GM12878 (cell line): ENCODE measurements around the gene N4BP2L2. TPM values are rescaled to one million over a fixed set of nuclear protein-coding genes. Genes with fewer than 3 reads are reported as not detected.

Experiments used
- ATAC-seq: fragments of 200-7000 bp; cut with Tn5 transposase; 3 replicates; pipeline ENCODE4 v1.9.1; 2020; ENCODE audit warnings: mild to moderate bottlenecking, moderate library complexity
- BruUV-seq: library from RNA; stranded (reverse); fragments of 400-500 nt; replicated peaks from 2 replicates; lab custom pipeline; 2021; lab: Mats Ljungman, UMichigan
- CTCF ChIA-PET: fragments of 300-600 bp; sonication (Branson Sonifier 250); formaldehyde crosslinking; extraction: SDS; loops from one replicate; lab custom pipeline; 2021; ENCODE audit warnings: inconsistent platforms; lab: Yijun Ruan, JAX
- POLR2A ChIA-PET: fragments of 350-600 bp; formaldehyde crosslinking; extraction: SDS; loops from one replicate; lab custom pipeline; 2021; ENCODE audit warnings: inconsistent platforms; lab: Charles Lee
- RAD21 ChIA-PET: fragments of 300-600 bp; sonication (Branson Sonifier 250); formaldehyde crosslinking; loops from one replicate; lab custom pipeline; 2023; ENCODE audit warnings: antibody characterized with exemption; ENCODE audit not compliant: unreplicated experiment; lab: Charles Lee
- SMC1A ChIA-PET: fragments of 300-600 bp; sonication (Branson Sonifier 250); formaldehyde crosslinking; loops from one replicate; lab custom pipeline; 2023; ENCODE audit not compliant: unreplicated experiment, uncharacterized antibody; lab: Charles Lee
- DNase-seq: peaks from one replicate; pipeline ENCODE4 v3.0.0-alpha.2; 2011; ENCODE audit warnings: low read depth, low spot score
- FAIRE-seq: peaks from 3 replicates; lab custom pipeline; 2011; peaks lifted over from hg19 to GRCh38; lab: Jason Lieb, UNC
- H2AFZ ChIP-seq: 2 replicates; pipeline ENCODE4 v1.6.0; 2011; ENCODE audit warnings: low read depth, low read length, control low read depth; ENCODE audit not compliant: control insufficient read depth
- H3K27ac ChIP-seq: 2 replicates; pipeline ENCODE4 v1.5.1; 2011; ENCODE audit warnings: control low read depth; ENCODE audit not compliant: control insufficient read depth, insufficient read depth
- H3K27me3 ChIP-seq, 2 experiments: replicated peaks in 1 of 2; 2 replicates each; pipeline versions ENCODE4 v1.6.0 to v1.6.1; 2011; ENCODE audit warnings: low read length in 1 of 2; ENCODE audit not compliant: control insufficient read depth in 2 of 2, insufficient read depth in 2 of 2
- H3K36me3 ChIP-seq, 2 experiments: 2 replicates each; pipeline ENCODE4 v1.5.1; 2011; ENCODE audit warnings: low read length in 1 of 2; ENCODE audit not compliant: control insufficient read depth in 2 of 2, insufficient read depth in 2 of 2
- H3K4me1 ChIP-seq: 2 replicates; pipeline ENCODE4 v1.6.1; 2011; ENCODE audit warnings: mild to moderate bottlenecking, low read length, moderate library complexity, mixed read lengths; ENCODE audit not compliant: control insufficient read depth, insufficient read depth
- H3K4me2 ChIP-seq: 2 replicates; pipeline ENCODE4 v1.6.0; 2011; ENCODE audit warnings: control low read depth; ENCODE audit not compliant: control insufficient read depth, insufficient read depth
- H3K4me3 ChIP-seq: fragments of 200-600 bp; sonication (generic); 2 replicates; pipeline ENCODE4 v1.5.1; 2016
- H3K79me2 ChIP-seq: 2 replicates; pipeline ENCODE4 v1.6.0; 2011; ENCODE audit warnings: low read length; ENCODE audit not compliant: control insufficient read depth, insufficient read depth
- H3K9ac ChIP-seq: 2 replicates; pipeline ENCODE4 v1.8.0; 2011; ENCODE audit warnings: low read length, control low read depth, mixed read lengths; ENCODE audit not compliant: control insufficient read depth, insufficient read depth
- H3K9me3 ChIP-seq: replicated peaks from 3 replicates; pipeline ENCODE4 v1.5.1; 2011; ENCODE audit warnings: mild to moderate bottlenecking, low read length; ENCODE audit not compliant: control insufficient read depth, insufficient read depth
- H4K20me1 ChIP-seq: 2 replicates; pipeline ENCODE4 v1.6.0; 2011; ENCODE audit not compliant: control insufficient read depth, insufficient read depth
- GABPA ChIP-seq: IDR thresholded peaks from 2 replicates; pipeline ENCODE4 v1.6.1; 2014; ENCODE audit warnings: antibody characterized with exemption, low read depth, mild to moderate bottlenecking, inconsistent platforms
- IKZF2 ChIP-seq, 2 experiments: fragments of 450-650 bp; IDR thresholded peaks; 2 replicates each; pipeline ENCODE4 v1.6.1; 2017; ENCODE audit warnings: mild to moderate bottlenecking in 2 of 2, moderate library complexity in 2 of 2
- SMARCA5 ChIP-seq: fragments of 450-650 bp; IDR thresholded peaks from 2 replicates; pipeline ENCODE4 v1.6.1; 2017; ENCODE audit warnings: mild to moderate bottlenecking
- SP1 ChIP-seq: IDR thresholded peaks from one replicate; pipeline ENCODE4 v1.6.1; 2011; ENCODE audit warnings: low read depth, low read length
- SRF ChIP-seq, 2 experiments: IDR thresholded peaks; 2 replicates each; pipeline ENCODE4 v1.6.1; 2011; ENCODE audit warnings: low read depth in 2 of 2, low read length in 2 of 2, mild to moderate bottlenecking in 1 of 2, moderate library complexity in 1 of 2
- TCF12 ChIP-seq: IDR thresholded peaks from 2 replicates; pipeline ENCODE4 v1.6.1; 2011; ENCODE audit warnings: low read depth, mild to moderate bottlenecking, low read length
- WRNIP1 ChIP-seq: IDR thresholded peaks from 2 replicates; pipeline ENCODE4 v1.6.1; 2011; ENCODE audit warnings: low read depth, low read length, improper control_type of control experiment, borderline replicate concordance
- YBX1 ChIP-seq: fragments of 450-650 bp; IDR thresholded peaks from 2 replicates; pipeline ENCODE4 v1.6.1; 2016; ENCODE audit warnings: antibody characterized with exemption
- WGBS: methylation state at CpG from one replicate; pipeline ENCODE4 v1.1.6; 2016; ENCODE audit warnings: low lambda C conversion rate; ENCODE audit not compliant: insufficient replicate concordance, insufficient coverage; ENCODE audit errors: missing lambda C conversion rate; 5-methylcytosine and 5-hydroxymethylcytosine counted together
- in situ Hi-C: fragments of 300-500 bp; cut with MboI; formaldehyde crosslinking; loops from 9 replicates; pipeline ENCODE4 v1.14.3; 2018; ENCODE audit warnings: mixed read lengths
- intact Hi-C: fragments of 100-400 bp; cut with micrococcal nuclease; formaldehyde crosslinking; loops from one replicate; pipeline ENCODE4 v1.14.2; 2022; ENCODE audit not compliant: unreplicated experiment
- polyA plus RNA-seq, 11 experiments: library from polyadenylated mRNA; depleted of rRNA in 4 of 11; unstranded in 6 of 11; stranded (reverse) in 5 of 11; fragments of >200 nt; fragmentation: Nextera tagmentation in 4 of 11; fragmentation: Illumina TruSeq in 1 of 11; extraction: Ambion mirVana in 4 of 11; extraction: Trizol in 1 of 11; gene quantifications; 1 replicate in 1 of 11; 2 replicates in 10 of 11; pipeline versions ENCODE4 v1.2.1 to v1.2.3, GENCODE V29; 2011 to 2016; ENCODE audit warnings: inconsistent platforms in 2 of 11, missing spikeins in 2 of 11, low read depth in 1 of 11
- total RNA-seq, 4 experiments: library from RNA; depleted of rRNA in 3 of 4; stranded (reverse); fragments of >200 nt in 3 of 4; fragmentation: Illumina TruSeq in 1 of 4; extraction: Trizol in 1 of 4; gene quantifications; 2 replicates each; pipeline versions ENCODE4 v1.2.1 to v1.2.3, GENCODE V29; 2013 to 2021
- TF ChIP-seq, protein P1 (sequence below): IDR thresholded peaks from 2 replicates; pipeline ENCODE4 v1.6.1; 2012; ENCODE audit warnings: low read depth, low read length, improper control_type of control experiment
- TF ChIP-seq, protein P2 (sequence below): IDR thresholded peaks from 2 replicates; pipeline ENCODE4 v1.6.1; 2012; ENCODE audit warnings: improper control_type of control experiment, low read depth, low read length; ENCODE audit not compliant: insufficient replicate concordance
- TF ChIP-seq, protein P3 (sequence below): fragments of 450-650 bp; IDR thresholded peaks from 2 replicates; pipeline ENCODE4 v1.6.1; 2017; ENCODE audit warnings: mild to moderate bottlenecking
- TF ChIP-seq, protein P4 (sequence below): fragments of 450-650 bp; IDR thresholded peaks from 2 replicates; pipeline ENCODE4 v1.6.1; 2017; ENCODE audit warnings: low read depth, mild to moderate bottlenecking, moderate library complexity
- TF ChIP-seq, protein P5 (sequence below): IDR thresholded peaks from 2 replicates; pipeline ENCODE4 v1.6.1; 2011; ENCODE audit warnings: borderline replicate concordance, low read depth, mild to moderate bottlenecking, moderate library complexity, low read length; ENCODE audit not compliant: insufficient read depth, poor library complexity, severe bottlenecking

N4BP2L2 gene
- total and polyA plus RNA-seq, 10 of the 15 experiments (the other 5 are each of a cell fraction or from before 2014, with no cell fraction given) = 41.7 to 87.1 (median 61.2) TPM

DNA sequence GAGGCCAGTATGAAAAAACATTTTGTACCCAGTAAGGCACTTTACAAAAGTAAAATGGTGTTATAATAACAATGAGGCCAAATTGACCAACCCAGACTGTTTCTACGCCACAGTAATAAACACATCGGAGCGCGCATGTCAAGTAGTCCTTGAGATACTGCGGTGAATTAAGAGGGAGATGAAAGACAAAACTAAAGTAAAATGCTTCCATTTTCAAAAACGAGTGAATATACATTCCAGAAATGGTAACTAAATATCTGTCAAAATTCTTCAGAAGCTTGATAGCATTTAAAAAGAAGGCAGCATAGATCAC lies 129.6 kb downstream of the N4BP2L2 start:
- H3K4me2 ChIP-seq = no peak overlapping the region
- no peaks in the 10 kb centered on the region for H4K20me1 ChIP-seq
- ChIA-PET POLR2A (interaction anchor here (0.6 kb wide), 1 partner anchor 86 kb away, joined by 3 read pairs; no protein-coding TSS in a partner anchor), CTCF (interaction anchor here (1.2 to 1.3 kb wide), 2 partner anchors 19 to 242 kb away, joined by 3 read pairs; no protein-coding TSS in a partner anchor), SMC1A (interaction anchor here (0.9 to 1.5 kb wide), 5 partner anchors 14 to 64 kb away, joined by 3 to 6 read pairs (median 3); partner anchors contain the start of gene N4BP2L1), RAD21 (no interaction called here)
- no peak overlapping the region for H3K4me3 ChIP-seq
- intact Hi-C loops = no loop called here
- in situ Hi-C loops = no loop called here
- H3K79me2 ChIP-seq = no peaks in the 10 kb centered on the region
- ATAC-seq (no peak), FAIRE-seq (no peak), DNase-seq (no peak)
- 89% methylated on average over 6 of the region's 6 CpGs for WGBS
- BruUV-seq = no TSS peak
- H3K36me3 ChIP-seq = peaks cover 0 to 2% of the 10 kb centered on the region in 2 experiments; a peak in 1 of 4 replicates
- H3K9me3 ChIP-seq = no peaks in the 10 kb centered on the region
- H3K4me1 ChIP-seq = no peaks in the 10 kb centered on the region
- peak overlapping the region; percentile 75 for H2AFZ ChIP-seq
- peak overlapping the region; percentile 66; the same call in 1 of the 2 replicates for H3K27ac ChIP-seq
- H3K9ac ChIP-seq = no peak overlapping the region
- H3K27me3 ChIP-seq = no peaks in the 10 kb centered on the region
- TF ChIP-seq SRF (IDR thresholded peaks at IDR 0.05; ENCODE audit: low read depth in 2 of 2, low read length in 2 of 2) (no peak), YBX1 (no peak), SMARCA5 (no peak), GABPA (no peak), WRNIP1 (no peak), TCF12 (no peak), IKZF2 (IDR thresholded peaks at IDR 0.05) (no peak), SP1 (no peak)
- TF ChIP-seq, protein P1, sequence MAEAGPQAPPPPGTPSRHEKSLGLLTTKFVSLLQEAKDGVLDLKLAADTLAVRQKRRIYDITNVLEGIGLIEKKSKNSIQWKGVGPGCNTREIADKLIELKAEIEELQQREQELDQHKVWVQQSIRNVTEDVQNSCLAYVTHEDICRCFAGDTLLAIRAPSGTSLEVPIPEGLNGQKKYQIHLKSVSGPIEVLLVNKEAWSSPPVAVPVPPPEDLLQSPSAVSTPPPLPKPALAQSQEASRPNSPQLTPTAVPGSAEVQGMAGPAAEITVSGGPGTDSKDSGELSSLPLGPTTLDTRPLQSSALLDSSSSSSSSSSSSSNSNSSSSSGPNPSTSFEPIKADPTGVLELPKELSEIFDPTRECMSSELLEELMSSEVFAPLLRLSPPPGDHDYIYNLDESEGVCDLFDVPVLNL = no peak
- TF ChIP-seq, protein P2, sequence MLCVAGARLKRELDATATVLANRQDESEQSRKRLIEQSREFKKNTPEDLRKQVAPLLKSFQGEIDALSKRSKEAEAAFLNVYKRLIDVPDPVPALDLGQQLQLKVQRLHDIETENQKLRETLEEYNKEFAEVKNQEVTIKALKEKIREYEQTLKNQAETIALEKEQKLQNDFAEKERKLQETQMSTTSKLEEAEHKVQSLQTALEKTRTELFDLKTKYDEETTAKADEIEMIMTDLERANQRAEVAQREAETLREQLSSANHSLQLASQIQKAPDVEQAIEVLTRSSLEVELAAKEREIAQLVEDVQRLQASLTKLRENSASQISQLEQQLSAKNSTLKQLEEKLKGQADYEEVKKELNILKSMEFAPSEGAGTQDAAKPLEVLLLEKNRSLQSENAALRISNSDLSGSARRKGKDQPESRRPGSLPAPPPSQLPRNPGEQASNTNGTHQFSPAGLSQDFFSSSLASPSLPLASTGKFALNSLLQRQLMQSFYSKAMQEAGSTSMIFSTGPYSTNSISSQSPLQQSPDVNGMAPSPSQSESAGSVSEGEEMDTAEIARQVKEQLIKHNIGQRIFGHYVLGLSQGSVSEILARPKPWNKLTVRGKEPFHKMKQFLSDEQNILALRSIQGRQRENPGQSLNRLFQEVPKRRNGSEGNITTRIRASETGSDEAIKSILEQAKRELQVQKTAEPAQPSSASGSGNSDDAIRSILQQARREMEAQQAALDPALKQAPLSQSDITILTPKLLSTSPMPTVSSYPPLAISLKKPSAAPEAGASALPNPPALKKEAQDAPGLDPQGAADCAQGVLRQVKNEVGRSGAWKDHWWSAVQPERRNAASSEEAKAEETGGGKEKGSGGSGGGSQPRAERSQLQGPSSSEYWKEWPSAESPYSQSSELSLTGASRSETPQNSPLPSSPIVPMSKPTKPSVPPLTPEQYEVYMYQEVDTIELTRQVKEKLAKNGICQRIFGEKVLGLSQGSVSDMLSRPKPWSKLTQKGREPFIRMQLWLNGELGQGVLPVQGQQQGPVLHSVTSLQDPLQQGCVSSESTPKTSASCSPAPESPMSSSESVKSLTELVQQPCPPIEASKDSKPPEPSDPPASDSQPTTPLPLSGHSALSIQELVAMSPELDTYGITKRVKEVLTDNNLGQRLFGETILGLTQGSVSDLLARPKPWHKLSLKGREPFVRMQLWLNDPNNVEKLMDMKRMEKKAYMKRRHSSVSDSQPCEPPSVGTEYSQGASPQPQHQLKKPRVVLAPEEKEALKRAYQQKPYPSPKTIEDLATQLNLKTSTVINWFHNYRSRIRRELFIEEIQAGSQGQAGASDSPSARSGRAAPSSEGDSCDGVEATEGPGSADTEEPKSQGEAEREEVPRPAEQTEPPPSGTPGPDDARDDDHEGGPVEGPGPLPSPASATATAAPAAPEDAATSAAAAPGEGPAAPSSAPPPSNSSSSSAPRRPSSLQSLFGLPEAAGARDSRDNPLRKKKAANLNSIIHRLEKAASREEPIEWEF = no peak
- TF ChIP-seq, protein P3, sequence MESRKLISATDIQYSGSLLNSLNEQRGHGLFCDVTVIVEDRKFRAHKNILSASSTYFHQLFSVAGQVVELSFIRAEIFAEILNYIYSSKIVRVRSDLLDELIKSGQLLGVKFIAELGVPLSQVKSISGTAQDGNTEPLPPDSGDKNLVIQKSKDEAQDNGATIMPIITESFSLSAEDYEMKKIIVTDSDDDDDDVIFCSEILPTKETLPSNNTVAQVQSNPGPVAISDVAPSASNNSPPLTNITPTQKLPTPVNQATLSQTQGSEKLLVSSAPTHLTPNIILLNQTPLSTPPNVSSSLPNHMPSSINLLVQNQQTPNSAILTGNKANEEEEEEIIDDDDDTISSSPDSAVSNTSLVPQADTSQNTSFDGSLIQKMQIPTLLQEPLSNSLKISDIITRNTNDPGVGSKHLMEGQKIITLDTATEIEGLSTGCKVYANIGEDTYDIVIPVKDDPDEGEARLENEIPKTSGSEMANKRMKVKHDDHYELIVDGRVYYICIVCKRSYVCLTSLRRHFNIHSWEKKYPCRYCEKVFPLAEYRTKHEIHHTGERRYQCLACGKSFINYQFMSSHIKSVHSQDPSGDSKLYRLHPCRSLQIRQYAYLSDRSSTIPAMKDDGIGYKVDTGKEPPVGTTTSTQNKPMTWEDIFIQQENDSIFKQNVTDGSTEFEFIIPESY = no peak
- TF ChIP-seq, protein P4, sequence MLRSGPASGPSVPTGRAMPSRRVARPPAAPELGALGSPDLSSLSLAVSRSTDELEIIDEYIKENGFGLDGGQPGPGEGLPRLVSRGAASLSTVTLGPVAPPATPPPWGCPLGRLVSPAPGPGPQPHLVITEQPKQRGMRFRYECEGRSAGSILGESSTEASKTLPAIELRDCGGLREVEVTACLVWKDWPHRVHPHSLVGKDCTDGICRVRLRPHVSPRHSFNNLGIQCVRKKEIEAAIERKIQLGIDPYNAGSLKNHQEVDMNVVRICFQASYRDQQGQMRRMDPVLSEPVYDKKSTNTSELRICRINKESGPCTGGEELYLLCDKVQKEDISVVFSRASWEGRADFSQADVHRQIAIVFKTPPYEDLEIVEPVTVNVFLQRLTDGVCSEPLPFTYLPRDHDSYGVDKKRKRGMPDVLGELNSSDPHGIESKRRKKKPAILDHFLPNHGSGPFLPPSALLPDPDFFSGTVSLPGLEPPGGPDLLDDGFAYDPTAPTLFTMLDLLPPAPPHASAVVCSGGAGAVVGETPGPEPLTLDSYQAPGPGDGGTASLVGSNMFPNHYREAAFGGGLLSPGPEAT = no peak
- TF ChIP-seq, protein P5, sequence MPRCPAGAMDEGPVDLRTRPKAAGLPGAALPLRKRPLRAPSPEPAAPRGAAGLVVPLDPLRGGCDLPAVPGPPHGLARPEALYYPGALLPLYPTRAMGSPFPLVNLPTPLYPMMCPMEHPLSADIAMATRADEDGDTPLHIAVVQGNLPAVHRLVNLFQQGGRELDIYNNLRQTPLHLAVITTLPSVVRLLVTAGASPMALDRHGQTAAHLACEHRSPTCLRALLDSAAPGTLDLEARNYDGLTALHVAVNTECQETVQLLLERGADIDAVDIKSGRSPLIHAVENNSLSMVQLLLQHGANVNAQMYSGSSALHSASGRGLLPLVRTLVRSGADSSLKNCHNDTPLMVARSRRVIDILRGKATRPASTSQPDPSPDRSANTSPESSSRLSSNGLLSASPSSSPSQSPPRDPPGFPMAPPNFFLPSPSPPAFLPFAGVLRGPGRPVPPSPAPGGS = no peak
